NB4 (cell line): Measurements from ENCODE around the gene RALY.

Experiments
- POLR2A ChIP-seq: IDR thresholded peaks from 2 replicates; pipeline ENCODE4 v1.6.1; 2011; ENCODE audit warnings: mild to moderate bottlenecking; ENCODE audit not compliant: insufficient read length; ENCODE audit errors: extremely low read depth
- TF ChIP-seq, protein P1 (sequence below): IDR thresholded peaks from one replicate; pipeline ENCODE4 v1.5.1; 2012; ENCODE audit warnings: low read depth, low read length

DNA sequence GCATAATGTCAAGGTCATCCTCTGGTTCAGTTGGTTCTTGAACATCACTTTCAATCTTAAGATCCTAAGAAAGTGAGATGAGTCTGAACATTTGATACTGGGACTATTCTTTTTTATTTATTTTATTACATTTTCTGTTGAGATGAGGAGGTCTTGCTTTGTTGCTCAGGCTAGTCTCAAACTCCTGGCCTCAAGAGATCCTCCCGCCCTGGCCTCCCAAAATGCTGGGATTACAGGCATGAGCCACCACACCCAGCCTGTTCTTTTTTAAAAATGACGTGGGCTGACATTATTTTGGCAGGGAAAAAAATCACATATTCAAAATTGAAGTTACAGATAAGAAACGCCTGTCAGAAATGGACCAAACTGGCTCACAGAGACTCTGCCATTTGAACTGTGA, 104.9 kb downstream of the RALY start:
- TF ChIP-seq POLR2A = no peak
- TF ChIP-seq, protein P1, sequence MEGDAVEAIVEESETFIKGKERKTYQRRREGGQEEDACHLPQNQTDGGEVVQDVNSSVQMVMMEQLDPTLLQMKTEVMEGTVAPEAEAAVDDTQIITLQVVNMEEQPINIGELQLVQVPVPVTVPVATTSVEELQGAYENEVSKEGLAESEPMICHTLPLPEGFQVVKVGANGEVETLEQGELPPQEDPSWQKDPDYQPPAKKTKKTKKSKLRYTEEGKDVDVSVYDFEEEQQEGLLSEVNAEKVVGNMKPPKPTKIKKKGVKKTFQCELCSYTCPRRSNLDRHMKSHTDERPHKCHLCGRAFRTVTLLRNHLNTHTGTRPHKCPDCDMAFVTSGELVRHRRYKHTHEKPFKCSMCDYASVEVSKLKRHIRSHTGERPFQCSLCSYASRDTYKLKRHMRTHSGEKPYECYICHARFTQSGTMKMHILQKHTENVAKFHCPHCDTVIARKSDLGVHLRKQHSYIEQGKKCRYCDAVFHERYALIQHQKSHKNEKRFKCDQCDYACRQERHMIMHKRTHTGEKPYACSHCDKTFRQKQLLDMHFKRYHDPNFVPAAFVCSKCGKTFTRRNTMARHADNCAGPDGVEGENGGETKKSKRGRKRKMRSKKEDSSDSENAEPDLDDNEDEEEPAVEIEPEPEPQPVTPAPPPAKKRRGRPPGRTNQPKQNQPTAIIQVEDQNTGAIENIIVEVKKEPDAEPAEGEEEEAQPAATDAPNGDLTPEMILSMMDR = no peak
